ENCODE results near the gene TMEM30A. TPM values are rescaled to one million over a fixed set of nuclear protein-coding genes. Genes with fewer than 3 reads are reported as not detected.

Gene TMEM30A
- total and polyA plus RNA-seq, 2 donors (not counting 3 experiments of a cell fraction or from before 2014, with no cell fraction given), result 42.2 to 197 TPM

- peak; percentile 60 for DNase-seq (ENCODE audit: low read depth, low spot score)
- Histone ChIP-seq H3K9me1 (replicated peaks; ENCODE audit: control insufficient read depth, extremely low read depth, insufficient read depth, low read length) (no peaks in the 10 kb centered on the region), H3K9me3 (replicated peaks; ENCODE audit: control insufficient read depth, insufficient read depth, low read length) (no peaks in the 10 kb centered on the region), H3K9ac (replicated peaks; ENCODE audit: extremely low read depth, insufficient read depth, low read length) (no peak overlapping the region), H3K36me3 (ENCODE audit: control insufficient read depth in 2 of 2, extremely low read depth in 1 of 2, insufficient read depth in 2 of 2, low read length in 2 of 2) (no peaks in the 10 kb centered on the region), H3K27ac (ENCODE audit: insufficient read depth, low read depth, low read length) (no peak overlapping the region), H2AFZ (ENCODE audit: low read depth, low read length) (no peak overlapping the region), H3K27me3 (ENCODE audit: control insufficient read depth in 2 of 2, insufficient read depth in 2 of 2, low read length in 2 of 2) (peaks cover 17% of the 10 kb centered on the region in 2 experiments), H3K79me2 (ENCODE audit: control insufficient read depth, insufficient read depth, low read length) (no peaks in the 10 kb centered on the region), H3K4me2 (ENCODE audit: insufficient read depth, low read length) (no peak overlapping the region), H3K4me3 (replicated peaks in 1 of 3; ENCODE audit: insufficient read depth in 1 of 3, low read depth in 1 of 3, low read length in 3 of 3) (no peak overlapping the region), H3K4me1 (ENCODE audit: control insufficient read depth, extremely low read depth, insufficient read depth, low read length) (peaks cover 15% of the 10 kb centered on the region), H4K20me1 (replicated peaks; ENCODE audit: control insufficient read depth, extremely low read depth, insufficient read depth, low read length) (no peaks in the 10 kb centered on the region)
- peak; percentile 91 for FAIRE-seq
- ChIA-PET CTCF (interaction anchor here (0.6 to 12.5 kb wide), 32 partner anchors 9 to 1920 kb away, joined by 3 to 393 read pairs (median 4); no protein-coding TSS in a partner anchor), POLR2A (no interaction called here)
- intact Hi-C loops (cut with micrococcal nuclease) (loop anchor here (1.0 to 5.0 kb wide), 4 partner anchors 19 to 1472 kb away; no protein-coding TSS in a partner anchor), dilution Hi-C loops (cut with MboI; ENCODE audit: extremely low pct_ligation_motif_present, low sequenced_read_pairs) (no loop called here)
- no TSS peak for BruUV-seq (replicated peaks)
- no peak for TF ChIP-seq JUN (IDR thresholded peaks at IDR 0.05; ENCODE audit: borderline replicate concordance, insufficient read depth, insufficient read length, low read depth)
- no peak for TF ChIP-seq POLR2AphosphoS5 (IDR thresholded peaks at IDR 0.05; ENCODE audit: insufficient read depth, low read depth, low read length)
- TF ChIP-seq GATA2 (IDR thresholded peaks at IDR 0.05; ENCODE audit: insufficient read depth, insufficient read length, low read depth, low read length), result peak; percentile 44
- TF ChIP-seq CTCF (IDR thresholded peaks at IDR 0.05; ENCODE audit: extremely low read depth in 1 of 2, insufficient read depth in 1 of 2, low read depth in 1 of 2, low read length in 2 of 2), result peak; percentile 53 to 57
Observed at GRCh38 chr6:75210885-75211739, 73.5 kb downstream of the TMEM30A start.

Data from endothelial cell of umbilical vein (primary cell).